ENCODE data around the gene KRTAP1-3.

DNA sequence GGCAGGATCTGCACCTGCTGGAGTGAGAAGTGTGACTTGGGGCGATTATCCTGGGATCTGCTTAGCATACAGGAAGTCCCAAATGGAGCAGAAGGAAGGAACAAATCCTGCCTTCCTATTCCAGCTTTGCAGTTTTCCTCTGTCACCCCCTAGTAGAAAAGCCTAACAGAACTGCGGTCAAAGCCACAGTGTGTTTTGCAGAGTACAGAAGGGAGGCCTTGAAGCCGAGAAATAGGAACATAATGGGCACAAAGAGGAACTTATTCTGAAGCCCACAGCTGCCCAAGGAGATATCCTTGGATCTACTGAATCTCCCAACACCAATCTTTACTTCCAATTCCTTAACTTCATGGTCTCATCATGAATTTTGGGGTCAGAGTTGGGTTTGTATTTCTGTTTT, 16.1 kb downstream of the KRTAP1-3 start:
- TF ChIP-seq POLR2AphosphoS5 (IDR thresholded peaks at IDR 0.05; ENCODE audit: borderline replicate concordance, low read depth, low read length) (no peak), FOXP2 (optimal IDR thresholded peaks at IDR 0.05; ENCODE audit: control extremely low read depth, extremely low read length, insufficient read depth) (no peak)

Measured in SK-N-MC (cell line).